ENCODE measurements around the gene DNAJB5.
A peak's percentile ranks its signal among the peaks of the same experiment; 100 is the strongest.
"Not testable (repeated sequence)": the region's sequence is repeated elsewhere in the genome, so short reads cannot be mapped to it uniquely, and the experiment has no call there.

The DNAJB5 gene

DNA sequence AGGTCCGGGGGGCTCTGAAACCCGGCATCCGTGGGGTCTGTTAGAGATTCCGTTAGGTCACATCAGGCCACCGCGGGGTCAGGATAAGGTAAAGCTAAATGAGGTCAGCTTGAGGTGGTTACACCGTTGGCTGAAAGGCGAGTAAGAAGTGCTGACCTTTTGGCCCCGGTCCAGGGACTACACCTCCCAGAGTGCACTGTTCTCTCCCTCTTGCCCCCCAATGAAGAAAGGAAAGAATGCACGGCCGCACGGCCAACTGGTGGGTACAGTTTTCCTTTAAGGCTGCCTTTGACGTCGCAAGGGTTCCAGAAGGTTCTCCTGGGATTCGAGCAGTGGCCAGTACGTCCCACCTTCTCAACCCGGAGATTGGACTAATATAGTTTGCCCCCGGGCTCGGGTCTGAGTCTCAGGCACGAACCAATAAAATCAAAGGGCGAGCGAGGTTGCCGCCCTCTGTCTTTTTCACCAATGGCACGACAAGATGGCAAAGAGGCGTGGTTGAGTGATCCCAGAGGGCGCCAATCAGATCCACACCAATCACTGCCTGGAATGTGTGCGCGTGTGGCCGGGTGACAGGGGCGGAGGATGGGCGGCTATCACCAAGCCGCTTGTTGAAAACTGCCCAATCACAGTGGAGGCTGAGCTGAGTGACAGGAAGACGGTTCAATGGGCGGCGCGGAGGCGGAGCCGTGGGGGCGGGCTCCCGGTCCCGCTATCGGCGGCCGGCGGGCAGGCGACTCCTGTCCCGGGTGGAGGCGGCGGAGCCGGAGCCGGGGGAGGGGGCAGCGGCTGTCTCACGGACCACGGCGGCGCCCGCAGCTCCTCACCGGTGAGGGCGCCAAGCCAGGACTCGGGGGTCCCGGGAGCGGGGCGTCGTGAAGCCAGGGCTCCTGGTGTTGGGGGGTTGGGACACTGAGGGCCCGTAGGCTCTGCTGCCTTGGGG, at the start of gene DNAJB5:
DNAJB5 (plus strand) TSS at position 743 of the 943 bp plus-strand sequence. CDS start 886 bp downstream, outside the sequence.
- peak within 1 kb of the TSS; percentile 97 for H3K4me3 ChIP-seq
- DNase-seq (ENCODE audit: low spot score): peak; percentile 100
- TF ChIP-seq, protein P1, sequence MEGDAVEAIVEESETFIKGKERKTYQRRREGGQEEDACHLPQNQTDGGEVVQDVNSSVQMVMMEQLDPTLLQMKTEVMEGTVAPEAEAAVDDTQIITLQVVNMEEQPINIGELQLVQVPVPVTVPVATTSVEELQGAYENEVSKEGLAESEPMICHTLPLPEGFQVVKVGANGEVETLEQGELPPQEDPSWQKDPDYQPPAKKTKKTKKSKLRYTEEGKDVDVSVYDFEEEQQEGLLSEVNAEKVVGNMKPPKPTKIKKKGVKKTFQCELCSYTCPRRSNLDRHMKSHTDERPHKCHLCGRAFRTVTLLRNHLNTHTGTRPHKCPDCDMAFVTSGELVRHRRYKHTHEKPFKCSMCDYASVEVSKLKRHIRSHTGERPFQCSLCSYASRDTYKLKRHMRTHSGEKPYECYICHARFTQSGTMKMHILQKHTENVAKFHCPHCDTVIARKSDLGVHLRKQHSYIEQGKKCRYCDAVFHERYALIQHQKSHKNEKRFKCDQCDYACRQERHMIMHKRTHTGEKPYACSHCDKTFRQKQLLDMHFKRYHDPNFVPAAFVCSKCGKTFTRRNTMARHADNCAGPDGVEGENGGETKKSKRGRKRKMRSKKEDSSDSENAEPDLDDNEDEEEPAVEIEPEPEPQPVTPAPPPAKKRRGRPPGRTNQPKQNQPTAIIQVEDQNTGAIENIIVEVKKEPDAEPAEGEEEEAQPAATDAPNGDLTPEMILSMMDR (IDR thresholded peaks at IDR 0.05): no peak
- H3K27ac ChIP-seq: peak within 1 kb of the TSS; percentile 97 to 99

DNA sequence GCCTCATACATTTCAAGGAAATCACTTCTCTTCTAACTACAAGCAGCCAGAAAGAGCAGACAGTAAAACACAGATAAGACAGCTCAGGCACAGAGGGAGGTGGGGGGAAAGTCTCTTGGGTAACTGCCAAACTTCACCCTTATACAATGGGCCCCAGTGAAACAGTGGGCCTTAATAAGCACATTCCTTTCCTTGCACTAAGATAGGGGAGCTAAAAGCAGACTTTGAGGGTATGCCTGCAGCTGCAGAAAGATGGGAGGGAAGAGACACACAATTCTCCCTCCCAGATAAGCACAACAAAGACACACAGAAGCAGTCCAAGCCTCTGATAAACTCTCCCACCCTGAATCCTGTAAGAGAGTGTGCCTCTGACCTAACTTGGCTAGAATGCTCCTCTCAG, 49.6 kb upstream of the DNAJB5 start:
- not testable (repeated sequence) for H3K4me3 ChIP-seq; H3K27ac ChIP-seq; DNase-seq (ENCODE audit: low spot score)

DNA sequence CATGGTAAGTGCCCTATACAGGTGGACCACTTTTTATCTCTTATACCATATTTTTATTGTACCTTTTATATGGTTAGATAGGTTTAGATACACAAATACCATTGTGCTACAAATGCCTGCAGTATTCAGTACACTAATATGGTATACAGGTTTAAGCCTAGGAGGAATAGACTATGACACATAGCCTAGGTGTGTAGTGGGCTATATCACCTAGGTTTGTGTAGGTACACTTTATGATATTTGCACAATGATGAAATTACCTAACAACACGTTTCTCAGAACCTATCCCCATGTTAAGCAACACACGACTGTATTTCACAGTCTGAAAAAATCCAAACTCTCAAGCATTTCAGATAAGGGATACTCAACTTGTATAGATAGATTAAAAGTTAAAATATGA, 41.1 kb upstream of the DNAJB5 start:
- Histone ChIP-seq H3K4me3 (no peak overlapping the region), H3K27ac (no peak overlapping the region)
- TF ChIP-seq, protein P1 (IDR thresholded peaks at IDR 0.05): no peak

DNA sequence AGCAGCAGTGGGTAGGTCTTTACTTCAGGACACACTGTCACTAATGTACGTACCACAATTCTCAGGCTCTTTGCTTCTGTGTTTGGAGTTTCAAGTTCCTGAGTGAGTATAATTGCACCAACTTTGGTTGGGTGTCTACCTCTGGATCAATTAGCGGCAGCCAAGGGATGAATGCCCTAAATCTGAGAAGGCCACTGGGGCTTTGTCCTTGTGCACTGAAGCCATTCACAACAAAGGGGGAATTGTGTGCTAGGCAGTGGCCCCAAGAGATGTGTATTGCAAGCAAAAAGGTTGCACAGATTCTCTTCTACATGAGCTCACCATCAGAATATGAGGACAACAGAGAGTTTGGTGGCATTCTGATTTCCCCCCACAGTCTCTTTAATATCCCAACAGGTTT, 35.3 kb upstream of the DNAJB5 start:
- TF ChIP-seq, protein P1 (IDR thresholded peaks at IDR 0.05): no peak
- no peak for DNase-seq (ENCODE audit: low spot score)
- no peak overlapping the region for H3K4me3 ChIP-seq
- no peak overlapping the region for H3K27ac ChIP-seq

More for the DNA sequence above, 41.1 kb upstream of the DNAJB5 start:
- no peak for DNase-seq (ENCODE audit: low spot score)

DNA sequence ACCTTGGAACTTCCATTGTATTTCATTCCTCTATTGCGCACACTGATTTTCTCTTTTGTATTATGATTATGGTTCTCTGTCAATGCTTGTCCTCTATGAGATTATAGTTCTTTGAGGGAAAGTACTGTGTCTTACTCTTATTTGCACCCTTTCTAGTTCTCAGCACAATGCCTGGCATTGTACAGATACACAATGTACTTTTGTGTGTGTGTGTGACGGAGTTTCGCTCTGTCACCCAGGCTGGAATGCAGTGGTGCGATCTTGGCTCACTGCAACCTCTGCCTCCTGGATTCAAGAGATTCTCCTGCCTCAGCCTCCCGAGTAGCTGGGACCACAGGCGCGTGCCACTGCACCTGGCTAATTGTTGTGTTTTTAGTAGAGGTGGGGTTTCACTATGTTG, 33.5 kb upstream of the DNAJB5 start:
- not testable (repeated sequence) for DNase-seq (ENCODE audit: low spot score)

DNA sequence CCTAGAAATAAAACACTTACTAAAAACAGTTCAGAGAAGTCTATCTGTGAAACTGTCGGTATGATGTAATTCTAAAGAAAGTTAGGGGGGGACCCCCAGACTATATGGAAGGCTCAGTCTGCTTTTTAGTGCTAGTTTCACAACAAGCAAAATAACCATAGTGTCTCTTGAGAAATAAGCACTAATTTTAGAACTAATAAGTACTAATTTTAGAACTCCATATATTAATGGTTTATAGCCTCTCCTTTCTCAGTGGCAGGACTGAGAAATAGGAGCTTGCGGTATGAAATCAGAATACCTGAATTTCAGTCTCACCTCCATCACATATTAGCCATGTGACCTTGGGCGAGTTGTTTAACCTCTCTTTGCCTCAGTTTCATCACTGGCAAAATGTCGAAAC, 32.9 kb upstream of the DNAJB5 start:
- DNase-seq (ENCODE audit: low spot score): no peak
- no peak overlapping the region for H3K27ac ChIP-seq
- H3K4me3 ChIP-seq: no peak overlapping the region
- TF ChIP-seq, protein P1 (IDR thresholded peaks at IDR 0.05): no peak

More for the DNA sequence above, 33.5 kb upstream of the DNAJB5 start:
- H3K27ac ChIP-seq, H3K4me3 ChIP-seq: not testable (repeated sequence)

DNA sequence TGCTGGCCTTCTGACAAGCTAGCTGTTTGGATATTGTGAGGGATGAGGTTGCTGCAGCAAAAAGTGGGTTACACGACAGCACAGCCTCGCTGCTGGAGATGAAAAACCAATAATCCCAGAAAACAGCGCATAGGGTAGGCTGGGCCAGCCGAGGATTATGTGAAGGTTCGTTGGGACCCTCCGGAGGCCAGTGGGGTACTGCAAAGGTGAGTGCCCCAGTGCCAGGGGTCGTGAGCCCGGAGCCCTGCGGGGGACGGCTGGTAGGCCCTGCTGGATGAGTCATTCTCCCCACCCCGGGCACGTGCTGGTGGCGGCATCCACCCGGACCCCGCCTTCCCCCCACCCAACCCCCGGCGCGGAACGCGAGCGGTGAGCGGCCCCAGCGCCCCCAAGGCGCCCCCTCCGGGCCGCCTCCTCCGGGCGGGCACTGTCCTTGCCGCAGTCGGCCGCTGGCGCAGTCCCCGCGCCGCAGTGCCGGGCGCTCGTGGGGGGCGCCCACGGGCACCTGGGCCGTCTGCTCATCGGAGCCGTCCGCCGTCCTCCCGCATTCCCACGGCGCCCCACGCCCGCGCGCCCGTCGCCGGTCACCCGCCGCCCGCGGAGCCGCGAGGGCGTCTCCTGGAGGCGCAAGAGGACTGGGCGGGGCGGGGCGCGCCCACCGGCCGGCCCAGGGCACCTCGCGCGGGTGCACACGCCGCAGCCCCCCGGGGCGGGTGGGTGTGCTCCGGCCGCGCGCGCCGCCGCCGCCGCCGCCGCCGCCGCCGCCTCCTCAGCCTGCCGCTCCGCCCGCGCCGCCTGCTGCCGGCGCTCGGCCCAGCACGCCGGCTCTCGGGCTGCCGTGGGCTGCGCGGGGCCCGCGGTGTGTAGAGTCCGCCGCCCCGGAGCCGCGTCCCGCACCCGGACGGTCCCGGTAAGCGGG, 31.8 kb upstream of the DNAJB5 start, which contains the start of gene PHF24:
PHF24 (plus strand) TSS at position 794 of the 919 bp plus-strand sequence. CDS start 13,014 bp downstream, outside the sequence.
- DNase-seq (ENCODE audit: low spot score): no peak
- TF ChIP-seq, protein P1 (IDR thresholded peaks at IDR 0.05): no peak
- H3K4me3 ChIP-seq: peak within 1 kb of the TSS; percentile 70
- no peak within 1 kb of the TSS for H3K27ac ChIP-seq
